T1000 (cell line): Measurements from ENCODE around the gene ZNF554.
"Not testable (repeated sequence)": the region's sequence is repeated elsewhere in the genome, so short reads cannot be mapped to it uniquely, and the experiment has no call there.

ENCODE experiments used
- DNase-seq: peaks from one replicate; lab custom pipeline; 2025; ENCODE audit warnings: mixed read lengths; lab: John Stamatoyannopoulos, UW

The ZNF554 gene

DNA sequence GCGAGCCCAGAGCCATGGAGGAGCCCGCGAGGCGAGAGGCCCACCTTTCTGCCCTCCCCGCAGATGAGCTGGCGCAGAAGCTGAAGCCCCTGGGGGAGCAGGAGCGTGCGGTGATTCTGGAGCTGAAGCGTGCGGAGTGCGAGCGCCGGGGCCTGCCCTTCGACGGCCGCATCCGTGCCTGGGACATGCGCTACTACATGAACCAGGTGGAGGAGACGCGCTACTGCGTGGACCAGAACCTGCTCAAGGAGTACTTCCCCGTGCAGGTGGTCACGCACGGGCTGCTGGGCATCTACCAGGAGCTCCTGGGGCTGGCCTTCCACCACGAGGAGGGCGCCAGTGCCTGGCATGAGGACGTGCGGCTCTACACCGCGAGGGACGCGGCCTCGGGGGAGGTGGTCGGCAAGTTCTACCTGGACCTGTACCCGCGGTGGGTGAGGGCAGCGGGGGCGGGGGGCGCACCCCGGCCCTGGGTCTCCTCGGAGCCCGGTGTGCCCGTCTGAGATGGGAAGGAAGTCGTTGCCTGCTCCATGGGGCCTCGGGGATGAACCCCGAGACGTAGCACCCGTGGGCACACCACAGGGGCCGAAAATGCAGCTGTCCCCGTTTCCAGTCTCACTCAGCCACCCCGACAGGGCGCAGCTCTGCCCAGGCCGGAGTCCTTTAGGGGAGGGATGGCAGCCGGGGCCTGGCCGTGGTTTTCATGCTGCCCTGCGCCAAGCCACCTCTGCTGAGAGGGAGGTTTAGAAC is 12.1 kb upstream of the ZNF554 start:
- no peak for DNase-seq

DNA sequence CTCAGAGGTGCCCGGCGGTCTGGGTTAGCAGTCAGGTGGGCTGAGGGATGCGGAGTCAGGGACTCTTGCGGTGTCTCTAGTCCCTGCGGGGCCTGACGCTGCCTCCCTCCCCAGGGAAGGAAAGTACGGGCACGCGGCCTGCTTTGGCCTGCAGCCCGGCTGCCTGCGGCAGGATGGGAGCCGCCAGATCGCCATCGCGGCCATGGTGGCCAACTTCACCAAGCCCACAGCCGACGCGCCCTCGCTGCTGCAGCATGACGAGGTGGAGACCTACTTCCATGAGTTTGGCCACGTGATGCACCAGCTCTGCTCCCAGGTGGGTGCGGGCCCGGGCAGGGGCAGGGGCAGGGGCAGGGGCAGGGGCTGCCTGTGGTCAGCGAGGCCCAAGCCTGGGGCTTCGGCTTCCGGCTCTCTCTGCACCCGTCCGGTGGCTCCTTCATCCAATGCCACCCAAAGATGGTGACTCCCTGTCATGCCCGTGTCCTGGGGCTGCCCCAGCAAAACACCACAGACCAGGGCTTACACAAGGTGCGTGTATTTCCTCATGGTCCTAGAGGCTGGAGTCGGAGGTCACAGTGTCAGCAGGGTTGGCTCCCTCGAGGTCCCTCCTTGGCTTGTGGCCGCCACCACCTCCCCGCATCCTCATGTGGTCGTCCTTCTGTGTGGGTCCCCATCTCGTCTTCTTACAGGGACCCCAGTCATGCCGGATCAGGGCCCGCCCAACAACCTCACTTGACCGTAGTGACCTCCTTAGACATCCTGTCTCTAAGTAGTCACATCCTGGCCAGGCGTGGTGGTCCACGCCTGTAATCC is 11.3 kb upstream of the ZNF554 start:
- no peak for DNase-seq

DNA sequence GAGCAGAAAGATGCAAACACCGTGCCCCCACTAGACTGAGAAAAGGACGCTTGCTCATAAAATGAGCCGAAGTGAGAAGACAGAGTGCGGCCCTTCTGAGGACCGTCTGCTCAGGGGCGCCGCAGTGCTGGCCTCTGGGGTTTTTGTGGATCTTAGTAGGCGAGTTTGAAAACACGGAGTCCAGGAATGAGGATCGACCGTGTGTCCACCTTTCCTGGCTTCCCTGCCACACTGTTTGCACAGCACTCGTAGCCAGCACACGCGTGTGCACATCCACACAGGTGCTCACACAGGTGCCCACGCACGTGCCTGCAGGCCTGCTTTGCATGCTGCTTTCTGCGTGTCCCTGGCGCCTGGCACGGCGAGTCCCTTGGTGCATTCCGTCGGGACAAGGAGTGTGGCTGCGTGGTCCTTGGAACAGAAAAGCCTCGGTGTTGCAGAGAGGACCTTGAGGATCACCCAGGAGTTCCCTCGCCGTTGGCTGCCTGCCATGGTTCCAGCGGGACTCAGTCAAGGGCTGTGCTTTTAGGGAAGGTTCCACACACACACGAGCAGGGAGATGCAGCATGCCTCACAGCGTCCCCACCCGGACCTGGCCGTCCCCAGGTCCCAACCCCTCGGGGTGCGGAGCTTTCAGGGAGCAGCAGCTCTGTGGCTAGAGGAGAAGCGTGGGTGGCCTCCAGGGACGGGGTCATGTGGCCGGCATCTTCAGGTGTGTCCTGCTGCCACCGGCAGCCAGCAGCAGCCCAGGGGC is 10.1 kb upstream of the ZNF554 start:
- no peak for DNase-seq

DNA sequence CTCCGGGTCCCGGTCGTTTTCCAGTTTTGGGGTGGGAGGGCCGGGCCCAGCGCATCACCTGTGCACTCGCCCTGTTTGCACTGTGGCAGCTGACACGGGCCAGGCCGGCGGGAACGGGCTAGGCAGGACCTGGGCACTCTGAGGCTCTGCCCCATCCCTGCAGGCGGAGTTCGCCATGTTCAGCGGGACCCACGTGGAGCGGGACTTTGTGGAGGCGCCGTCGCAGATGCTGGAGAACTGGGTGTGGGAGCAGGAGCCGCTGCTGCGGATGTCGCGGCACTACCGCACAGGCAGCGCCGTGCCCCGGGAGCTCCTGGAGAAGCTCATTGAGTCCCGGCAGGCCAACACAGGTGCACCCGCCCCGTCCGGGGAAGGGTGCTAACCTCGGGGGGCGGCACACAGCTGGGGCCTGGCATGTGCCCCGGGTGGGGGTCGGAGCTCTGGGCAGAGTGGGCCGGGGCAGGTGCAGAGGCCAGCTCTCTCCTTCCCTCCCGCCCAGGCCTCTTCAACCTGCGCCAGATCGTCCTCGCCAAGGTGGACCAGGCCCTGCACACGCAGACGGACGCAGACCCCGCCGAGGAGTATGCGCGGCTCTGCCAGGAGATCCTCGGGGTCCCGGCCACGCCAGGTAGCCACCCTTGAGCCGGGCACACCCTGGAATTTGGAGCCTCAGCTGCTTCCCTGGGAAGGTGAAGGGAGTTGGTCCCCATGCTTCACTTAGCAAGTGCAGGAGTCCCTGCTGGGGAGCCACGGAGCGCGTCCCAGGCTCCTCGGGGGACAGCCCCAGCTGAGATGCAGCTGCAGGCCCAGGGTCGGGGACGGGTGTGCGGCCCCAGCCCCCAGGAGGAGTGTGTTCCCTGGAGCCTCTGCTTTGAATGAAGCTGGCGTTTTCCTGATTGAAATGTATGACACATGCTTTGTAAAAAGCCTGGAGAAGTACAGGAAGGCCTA is 9.3 kb upstream of the ZNF554 start:
- no peak for DNase-seq

DNA sequence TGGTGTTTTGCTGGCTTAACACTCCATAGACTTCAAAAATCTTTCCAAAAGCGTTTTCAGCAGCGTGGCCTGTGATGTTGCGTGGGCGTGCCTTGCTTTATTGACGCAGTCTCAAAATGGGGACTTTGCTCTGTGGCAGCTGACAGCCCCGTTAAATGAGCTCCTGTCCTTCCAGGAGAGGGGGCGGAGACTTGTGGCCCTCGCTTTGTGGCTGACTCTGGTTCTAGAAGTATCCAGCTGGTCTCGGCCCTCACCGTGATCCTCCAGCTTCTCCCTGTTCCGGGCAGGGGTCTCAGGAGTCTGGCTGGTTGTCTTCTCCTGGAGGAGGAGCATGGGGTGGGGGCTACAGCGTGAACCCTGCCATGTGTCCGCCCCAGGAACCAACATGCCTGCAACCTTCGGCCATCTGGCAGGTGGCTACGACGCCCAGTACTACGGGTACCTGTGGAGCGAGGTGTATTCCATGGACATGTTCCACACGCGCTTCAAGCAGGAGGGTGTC is 8.4 kb upstream of the ZNF554 start:
- no peak for DNase-seq

DNA sequence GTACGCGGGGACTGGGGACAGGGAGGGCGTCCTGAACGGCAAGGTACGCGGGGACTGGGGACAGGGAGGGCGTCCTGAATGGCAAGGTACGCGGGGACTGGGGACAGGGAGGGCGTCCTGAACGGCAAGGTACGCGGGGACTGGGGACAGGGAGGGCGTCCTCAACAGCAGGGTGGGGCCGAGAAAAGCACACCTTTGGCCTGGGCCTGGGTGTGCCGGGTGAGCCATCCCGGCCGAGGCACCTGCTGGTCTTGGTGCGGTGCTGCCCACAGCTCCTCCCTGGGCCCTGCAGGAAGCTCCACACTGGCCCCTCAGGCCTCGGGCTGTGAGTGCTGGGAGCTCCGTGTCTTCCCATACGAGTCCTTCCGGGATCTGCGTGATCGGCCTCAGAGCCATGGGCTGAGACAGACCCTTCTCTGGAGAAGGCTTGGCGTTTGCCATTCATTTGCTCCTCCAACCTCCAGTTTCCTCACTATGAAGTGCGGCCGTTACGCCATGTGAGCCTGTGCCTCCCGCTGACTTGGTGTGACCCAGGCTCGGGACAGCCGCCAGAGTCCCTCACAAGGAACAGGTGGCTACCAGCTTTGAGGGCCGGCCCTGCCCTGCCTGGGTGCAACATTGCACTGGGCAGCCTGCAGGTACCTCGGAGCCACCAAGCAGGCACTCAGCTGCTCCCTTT is 7.8 kb upstream of the ZNF554 start:
- no peak for DNase-seq

DNA sequence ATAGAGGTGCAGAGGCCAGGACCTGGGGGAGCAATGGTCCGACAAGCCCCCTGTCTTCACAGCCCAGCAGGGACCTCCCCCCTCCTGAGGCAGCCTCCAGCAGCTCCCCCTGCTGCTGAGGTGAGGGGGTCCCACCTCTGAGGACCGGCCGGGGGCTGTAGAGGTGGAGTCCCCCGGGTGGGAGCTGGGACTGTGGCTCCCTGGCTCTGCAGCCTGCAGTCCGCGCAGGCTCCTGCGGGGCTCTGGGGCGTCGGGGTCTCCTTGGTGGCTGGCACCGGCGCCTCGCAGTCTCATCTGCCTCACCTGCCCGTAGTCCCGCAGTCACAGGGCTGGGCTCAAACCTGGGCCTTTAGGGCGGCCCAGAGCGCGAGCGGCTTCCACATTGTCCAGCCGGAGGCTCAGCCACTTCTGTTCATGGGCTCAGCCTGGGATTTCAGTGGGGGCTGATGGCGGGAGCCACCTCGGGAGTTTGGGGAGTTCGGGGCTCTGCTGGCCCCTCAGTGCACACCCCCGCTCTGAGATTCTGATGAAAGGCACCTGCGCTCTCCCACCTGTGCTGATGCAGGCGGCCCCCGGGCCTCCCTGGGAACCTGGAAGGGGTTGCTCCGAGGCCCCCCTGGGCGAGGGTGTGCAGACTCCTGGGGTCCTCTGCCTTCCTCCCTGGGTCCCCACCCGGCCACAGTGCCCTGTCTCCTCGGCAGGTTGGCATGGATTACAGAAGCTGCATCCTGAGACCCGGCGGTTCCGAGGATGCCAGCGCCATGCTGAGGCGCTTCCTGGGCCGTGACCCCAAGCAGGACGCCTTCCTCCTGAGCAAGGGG is 7.0 kb upstream of the ZNF554 start:
- DNase-seq = no peak

DNA sequence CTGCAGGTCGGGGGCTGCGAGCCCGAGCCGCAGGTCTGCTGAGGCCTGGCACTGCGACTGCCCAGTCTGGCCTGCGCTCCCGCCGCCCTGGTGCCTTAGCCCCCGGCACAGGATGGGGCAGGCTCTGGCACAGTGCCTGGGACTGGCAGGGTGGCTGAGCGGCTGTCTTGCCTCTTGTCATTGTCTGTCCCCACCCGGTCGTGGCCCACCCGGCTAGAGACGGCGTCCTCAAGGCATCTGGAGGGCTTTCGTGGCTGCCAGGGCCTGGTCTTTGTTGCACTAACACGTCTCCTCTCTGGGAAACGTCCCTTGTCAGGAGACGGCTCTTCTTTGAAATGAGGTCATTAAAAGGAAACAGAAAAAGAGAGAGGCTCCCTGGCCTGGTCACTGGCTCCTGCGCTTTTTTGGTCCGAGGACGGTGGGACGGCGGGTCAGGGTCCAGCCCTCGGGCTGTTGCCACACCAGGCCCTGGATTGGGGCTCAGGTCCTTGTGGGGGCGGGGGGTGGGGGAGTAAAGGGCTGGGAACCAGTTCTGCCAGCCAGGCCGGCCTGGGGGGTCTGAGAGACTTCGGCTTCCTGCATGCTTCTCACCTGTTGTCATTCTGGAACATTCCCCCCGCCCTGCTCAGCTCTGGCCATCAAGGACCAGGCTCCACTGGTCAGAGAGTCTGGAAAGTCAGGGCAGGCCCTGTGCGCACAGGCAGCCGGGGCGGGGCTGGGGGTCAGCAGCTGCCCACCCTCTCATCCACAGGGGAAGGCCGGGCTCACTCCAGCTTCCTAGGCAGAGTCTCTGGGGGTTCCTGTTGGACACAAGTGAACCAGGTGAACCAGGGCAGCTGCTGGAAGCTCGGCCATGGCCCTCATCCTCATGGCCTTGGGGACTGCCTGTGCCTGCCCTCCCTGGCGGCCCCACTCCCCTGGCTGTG is 6.2 kb upstream of the ZNF554 start:
- no peak for DNase-seq

DNA sequence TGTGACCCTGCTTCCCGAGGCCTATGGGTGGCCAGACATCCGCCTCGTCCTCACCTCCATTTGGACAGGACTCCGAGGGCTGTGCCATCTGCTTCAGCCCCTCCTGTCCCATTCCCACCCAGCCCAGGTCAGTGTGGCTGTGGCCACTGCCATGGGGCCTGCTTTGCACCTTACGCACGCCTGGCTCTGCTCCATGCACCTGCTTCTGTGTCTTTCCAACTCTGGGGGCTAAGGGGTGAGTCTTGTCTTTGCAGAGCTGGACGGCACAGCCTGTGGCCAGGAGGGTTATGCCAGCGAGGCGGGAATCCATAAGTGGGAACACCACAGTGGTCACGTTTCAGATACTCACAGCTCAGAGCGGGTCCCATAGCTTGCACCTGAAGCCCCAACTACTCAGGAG is 5.2 kb upstream of the ZNF554 start:
- DNase-seq = no peak

DNA sequence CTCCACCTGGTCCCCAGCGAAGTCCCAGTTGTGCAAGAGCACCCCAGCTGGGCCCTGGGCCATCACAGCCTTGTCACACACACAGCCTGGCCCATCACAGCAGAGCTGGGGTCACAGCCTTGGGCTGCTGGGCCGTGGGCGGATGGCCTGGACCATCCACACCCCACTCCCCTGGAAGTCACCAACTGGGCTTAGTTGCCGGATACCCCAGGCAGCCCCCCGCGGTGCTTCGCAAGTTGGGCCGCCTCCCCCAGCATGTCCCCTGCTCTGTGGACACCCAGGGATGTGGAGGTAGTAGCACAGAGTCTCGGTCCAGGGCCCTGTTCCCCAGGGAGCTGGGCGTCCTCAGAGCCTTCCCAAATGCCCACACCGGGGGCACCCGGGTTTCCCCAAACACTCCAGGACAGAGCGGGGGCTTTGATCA is 4.5 kb upstream of the ZNF554 start:
- no peak for DNase-seq

DNA sequence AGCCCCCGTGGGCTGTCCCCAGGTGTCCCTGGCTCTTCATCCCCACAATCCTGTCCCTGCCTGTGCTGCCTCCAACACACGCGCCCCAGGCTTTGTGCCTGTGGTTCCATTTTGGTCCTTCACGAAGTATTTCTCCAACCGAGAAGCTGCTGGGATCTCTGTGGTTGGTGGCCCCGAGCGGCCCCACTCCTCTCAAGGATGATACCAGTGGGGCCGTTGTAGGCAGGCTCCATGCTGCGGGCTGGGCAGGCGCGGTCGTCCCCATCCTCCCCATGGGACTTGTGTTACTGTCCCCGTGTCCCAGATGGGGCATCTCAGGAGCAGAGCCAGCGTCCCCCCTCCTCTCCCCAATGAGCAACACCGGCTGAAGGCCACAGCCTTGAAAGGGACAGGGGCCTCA is 3.7 kb upstream of the ZNF554 start:
- no peak for DNase-seq

DNA sequence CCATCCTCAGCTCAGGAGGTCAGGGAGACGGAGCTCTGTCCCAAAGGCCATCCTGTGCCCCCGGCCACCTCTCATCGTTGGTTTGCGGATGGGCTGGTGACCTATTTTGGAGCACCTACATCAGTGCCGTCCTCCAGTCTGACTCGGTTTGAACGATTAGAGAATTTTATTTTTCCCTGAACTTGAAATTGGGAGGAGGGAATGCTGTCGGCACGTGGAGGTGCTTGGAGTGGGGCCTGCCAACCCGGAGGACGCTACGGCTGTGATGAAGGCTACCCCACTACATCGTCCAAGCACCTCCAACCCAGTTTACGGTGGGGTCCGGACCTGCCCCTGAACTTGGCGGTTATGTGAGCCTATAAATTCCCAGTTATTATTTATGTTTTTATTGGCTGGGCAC is 3.0 kb upstream of the ZNF554 start:
- no peak for DNase-seq

DNA sequence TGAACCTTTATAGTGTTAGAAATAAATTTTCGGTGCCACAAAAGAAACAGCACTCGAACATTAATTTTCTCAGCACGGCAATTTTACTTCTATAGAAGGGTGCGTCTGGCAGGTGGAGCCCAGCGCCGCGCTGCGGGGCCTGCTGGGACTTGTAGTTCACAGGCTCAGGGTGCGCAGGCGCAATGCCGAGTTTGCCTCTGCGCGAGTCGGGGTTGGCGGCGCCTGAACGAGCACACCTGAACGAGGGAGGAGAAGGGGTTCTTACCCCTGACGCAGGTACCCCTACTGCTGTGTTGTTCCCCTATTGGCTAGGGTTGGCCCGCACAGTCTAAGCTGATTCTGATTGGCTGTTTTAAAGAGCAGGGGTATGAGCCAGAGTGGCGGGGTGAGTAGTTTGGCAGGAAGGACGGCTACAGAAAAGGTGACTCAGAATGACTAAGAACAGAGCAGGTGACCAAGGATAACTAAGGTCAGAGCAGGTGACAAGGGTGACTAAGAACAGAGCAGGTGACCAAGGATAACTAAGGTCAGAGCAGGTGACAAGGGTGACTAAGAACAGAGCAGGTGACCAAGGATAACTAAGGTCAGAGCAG is 2.3 kb upstream of the ZNF554 start:
- not testable (repeated sequence) for DNase-seq

DNA sequence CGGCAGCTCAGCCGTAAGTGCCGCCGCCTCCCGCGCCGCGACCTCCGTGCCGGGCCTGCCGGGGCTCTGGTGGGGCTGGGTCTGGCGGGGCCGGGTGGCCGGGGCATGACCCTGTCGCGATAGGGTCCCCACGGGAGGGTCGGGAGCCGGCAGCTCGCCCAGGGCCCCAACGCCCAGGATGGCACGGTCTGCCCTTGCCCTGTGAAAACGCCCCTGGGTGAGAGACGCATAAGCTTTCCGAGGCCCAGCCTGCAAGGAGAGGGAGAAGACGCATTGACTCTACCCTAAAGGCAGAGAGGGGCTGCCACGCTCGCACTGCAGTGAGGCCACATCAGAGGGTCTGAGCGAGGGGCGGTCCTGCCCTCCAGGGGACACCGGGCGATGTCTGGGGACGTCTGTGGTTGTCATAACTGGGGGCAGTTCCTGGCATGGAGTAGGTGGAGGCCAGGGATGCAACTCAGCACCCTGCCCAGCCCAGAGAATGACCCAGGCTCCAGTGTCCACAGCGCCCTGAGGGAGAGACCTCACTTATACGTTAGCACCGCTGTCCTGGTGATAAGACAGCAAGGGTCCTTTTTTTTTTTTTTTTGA is 539 bp downstream of the ZNF554 start:
- DNase-seq = no peak

DNA sequence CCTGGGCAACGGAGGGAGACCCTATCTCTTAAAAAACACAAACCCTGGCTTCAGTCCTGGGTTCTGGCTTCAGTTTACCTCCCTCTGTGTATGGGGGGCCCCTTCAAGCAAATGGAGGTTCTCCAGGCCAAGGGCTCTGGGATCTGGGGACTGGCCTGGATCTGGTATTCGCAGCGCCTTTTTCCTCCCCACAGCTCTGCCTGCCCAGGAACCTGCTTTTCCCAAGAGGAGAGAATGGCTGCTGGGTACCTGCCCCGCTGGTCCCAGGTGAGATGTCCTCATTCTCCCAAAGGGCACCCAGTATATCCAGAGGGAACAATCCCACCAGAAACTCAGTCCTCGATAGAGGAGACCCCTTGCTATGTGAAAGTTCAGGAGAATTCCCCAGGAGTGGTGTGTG is 3.2 kb downstream of the ZNF554 start:
- DNase-seq = no peak

DNA sequence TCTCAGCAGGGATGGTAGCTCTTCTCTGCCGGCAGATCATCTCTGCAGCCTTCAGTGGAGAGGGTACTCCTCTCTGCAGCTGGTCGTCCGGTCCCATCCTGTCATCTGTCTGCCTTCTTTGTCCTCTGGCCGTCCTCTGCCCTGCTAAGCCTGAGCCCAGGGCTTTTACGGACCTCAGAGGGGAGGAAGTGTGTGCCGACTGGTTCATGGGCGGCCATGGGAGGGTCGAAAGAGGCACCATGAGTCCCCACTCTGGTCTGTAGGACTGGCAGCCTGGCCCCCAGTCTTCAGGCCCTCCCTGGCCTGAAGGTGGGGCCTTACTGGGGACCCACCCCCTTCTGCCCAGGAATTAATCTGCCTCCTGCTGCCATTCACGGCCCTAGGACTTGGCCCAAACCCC is 4.0 kb downstream of the ZNF554 start:
- DNase-seq = no peak

DNA sequence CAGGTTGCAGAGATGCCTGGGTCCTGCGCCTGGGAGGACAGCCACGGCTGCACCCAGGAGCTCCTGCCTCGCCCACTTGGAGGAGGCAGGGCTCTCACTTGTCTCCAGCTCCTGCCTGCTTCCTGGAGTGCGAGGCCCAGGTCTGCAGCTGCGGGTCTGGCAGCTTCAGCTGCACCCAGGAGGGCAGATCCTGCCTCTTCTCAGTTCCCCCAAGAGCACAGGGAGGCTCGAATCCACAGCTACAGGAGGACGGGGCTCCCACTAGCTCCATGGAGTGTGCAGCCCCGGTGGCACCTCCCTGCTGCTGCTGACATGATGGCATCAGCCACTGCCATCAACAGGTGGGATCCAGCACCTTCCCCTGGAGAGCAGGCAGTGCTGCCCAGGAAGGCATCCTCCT is 4.5 kb downstream of the ZNF554 start:
- DNase-seq = no peak

DNA sequence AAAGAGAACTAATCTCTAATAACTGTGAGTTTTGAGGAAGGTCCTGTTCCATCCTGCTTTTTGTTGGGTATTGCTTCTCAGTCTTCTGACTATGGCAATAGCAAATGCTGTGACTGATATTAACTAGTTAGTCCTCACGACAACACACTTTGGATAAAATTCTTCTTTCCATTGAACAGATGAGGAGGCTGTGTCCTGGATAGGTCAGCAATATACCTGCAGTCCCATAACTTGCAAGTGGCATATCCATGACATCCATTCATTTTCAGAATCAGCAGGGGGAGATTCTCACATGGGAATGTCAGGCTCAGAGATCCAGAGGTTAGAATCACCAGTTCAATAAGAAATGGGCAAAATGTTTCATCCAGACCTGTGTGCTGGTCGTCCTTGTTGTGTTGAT is 7.4 kb downstream of the ZNF554 start:
- DNase-seq = no peak
